Choroid plexus epithelial cell (primary cell): ENCODE data around the gene CST6.

Source experiments
- DNase-seq: peaks from one replicate; pipeline ENCODE4 v3.0.0-alpha.2; 2010; ENCODE audit warnings: low read depth
- H3K4me3 ChIP-seq: 2 replicates; pipeline ENCODE4 v1.5.1; 2011; ENCODE audit warnings: low read depth, mild to moderate bottlenecking, control low read depth, low read length, moderate library complexity
- TF ChIP-seq, protein P1 (sequence below): conservative IDR thresholded peaks from 2 replicates; pipeline ENCODE4 v1.5.1; 2011; ENCODE audit warnings: low read depth, mild to moderate bottlenecking, control low read depth, inconsistent platforms, low read length, moderate library complexity

Gene CST6

DNA sequence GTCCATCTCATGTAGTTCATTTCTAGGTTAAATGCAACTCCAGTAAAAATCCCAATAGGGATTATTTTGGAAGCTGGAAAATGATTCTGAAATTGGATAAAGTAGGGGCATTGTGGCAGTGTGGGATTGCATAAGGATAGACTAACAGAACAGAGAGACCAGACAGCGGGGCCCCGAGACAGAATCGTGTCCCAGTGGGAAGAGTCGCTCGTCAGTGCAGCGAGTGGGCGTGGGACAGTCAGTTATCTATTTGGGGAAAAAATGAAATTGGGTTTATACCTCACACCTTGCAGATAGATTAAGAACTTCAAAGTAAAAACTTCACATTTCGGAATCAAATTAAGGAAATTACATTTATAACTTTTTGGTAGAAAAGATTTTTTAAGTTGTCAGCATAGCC is 39.7 kb upstream of the CST6 start:
- TF ChIP-seq, protein P1, sequence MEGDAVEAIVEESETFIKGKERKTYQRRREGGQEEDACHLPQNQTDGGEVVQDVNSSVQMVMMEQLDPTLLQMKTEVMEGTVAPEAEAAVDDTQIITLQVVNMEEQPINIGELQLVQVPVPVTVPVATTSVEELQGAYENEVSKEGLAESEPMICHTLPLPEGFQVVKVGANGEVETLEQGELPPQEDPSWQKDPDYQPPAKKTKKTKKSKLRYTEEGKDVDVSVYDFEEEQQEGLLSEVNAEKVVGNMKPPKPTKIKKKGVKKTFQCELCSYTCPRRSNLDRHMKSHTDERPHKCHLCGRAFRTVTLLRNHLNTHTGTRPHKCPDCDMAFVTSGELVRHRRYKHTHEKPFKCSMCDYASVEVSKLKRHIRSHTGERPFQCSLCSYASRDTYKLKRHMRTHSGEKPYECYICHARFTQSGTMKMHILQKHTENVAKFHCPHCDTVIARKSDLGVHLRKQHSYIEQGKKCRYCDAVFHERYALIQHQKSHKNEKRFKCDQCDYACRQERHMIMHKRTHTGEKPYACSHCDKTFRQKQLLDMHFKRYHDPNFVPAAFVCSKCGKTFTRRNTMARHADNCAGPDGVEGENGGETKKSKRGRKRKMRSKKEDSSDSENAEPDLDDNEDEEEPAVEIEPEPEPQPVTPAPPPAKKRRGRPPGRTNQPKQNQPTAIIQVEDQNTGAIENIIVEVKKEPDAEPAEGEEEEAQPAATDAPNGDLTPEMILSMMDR = no peak
- no peak overlapping the region for H3K4me3 ChIP-seq
- DNase-seq = no peak

DNA sequence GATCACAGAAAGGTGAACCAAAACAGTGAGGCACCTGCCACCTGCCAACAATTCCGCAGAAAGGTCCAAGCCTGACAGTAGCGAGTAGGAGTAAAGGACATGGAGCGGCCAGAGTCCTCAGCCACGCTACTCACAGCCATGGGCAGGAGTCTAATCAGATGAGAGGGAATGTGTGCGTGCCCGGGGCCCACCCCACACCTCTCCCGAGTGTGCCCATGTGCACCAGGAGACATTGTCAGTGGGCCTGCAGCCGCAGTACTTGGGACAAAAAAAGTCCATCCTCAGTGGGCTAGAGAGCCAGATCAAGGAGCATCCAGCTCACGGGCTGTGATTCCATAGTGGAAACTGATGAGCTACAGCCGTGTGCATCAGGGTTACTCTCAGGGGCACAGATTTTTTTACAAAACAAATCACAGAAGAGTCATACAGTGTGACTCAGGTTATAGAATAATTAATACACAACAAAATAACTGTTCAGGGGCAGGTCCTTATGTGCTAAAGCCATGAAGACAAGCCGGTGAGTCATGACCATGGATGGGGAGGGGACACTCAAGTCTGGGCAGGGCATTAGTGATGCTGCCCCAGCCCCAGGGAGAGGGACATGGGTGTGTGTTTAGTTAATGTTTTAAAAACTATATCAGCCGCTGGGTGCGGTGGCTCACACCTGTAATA is 38.2 kb upstream of the CST6 start:
- DNase-seq = no peak
- TF ChIP-seq, protein P1 = no peak
- no peak overlapping the region for H3K4me3 ChIP-seq

DNA sequence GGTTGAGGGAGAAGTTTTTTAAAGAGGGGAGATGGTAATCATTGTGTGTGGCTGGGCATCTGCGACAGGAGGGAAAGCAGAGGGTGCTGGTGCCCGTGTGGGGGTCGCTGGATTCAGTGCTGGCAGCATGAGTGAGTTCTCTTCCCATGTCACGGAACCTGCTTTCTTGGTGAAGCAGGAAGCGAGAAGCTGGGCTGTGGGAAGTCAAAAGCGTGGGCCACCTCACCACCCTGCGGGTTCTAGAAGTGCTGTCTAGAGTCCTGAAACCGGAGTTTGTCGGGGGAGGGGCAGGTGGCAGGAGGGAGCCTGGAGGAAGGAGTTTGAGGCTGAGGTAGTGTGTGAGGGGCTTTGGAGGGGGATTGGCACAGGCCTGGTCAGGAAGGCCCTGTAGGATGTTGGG is 36.0 kb upstream of the CST6 start:
- TF ChIP-seq, protein P1 = no peak
- no peak for DNase-seq

DNA sequence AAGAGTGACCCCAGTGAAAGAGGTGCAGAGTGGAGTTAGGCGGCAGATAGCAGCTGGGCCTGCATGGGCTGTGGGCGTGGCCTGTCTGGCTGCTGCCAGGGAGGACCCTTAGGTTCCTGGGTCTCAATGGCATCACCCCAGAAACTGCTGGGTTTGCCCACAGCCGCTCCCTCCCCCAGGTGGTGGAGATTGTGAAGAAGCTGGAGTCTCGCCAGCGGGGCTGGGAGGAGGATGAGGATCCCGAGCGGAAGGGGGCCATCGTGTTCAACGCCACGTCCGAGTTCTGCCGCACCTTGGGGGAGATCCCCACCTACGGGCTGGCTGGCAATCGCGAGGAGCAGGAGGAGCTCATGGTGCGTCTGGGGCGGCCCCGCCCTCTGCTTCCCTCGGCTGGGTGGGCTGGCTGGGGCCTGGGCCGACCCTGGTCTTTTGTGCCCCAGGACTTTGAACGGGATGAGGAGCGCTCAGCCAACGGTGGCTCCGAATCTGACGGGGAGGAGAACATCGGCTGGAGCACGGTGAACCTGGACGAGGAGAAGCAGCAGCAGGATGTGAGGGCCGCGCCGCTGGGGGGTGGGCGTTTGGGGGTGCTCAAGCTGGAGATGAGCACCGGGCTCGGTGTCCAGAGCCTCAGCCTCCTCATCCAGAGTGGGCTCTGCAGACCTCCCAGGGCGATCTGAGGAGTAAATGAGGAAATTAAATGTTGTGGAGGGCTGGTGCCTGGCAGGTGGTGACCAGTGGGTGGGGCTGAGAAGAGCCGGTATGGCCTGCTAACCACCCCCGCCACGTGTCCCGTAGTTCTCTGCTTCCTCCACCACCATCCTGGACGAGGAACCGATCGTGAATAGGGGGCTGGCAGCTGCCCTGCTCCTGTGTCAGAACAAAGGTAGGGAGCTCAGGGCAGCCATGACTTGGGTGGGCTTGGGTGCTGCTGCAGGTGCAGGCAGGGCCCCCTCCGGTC is 35.3 kb upstream of the CST6 start:
- no peak overlapping the region for H3K4me3 ChIP-seq
- TF ChIP-seq, protein P1 = no peak
- DNase-seq = no peak

More for the DNA sequence above, 36.0 kb upstream of the CST6 start:
- H3K4me3 ChIP-seq = no peak overlapping the region

DNA sequence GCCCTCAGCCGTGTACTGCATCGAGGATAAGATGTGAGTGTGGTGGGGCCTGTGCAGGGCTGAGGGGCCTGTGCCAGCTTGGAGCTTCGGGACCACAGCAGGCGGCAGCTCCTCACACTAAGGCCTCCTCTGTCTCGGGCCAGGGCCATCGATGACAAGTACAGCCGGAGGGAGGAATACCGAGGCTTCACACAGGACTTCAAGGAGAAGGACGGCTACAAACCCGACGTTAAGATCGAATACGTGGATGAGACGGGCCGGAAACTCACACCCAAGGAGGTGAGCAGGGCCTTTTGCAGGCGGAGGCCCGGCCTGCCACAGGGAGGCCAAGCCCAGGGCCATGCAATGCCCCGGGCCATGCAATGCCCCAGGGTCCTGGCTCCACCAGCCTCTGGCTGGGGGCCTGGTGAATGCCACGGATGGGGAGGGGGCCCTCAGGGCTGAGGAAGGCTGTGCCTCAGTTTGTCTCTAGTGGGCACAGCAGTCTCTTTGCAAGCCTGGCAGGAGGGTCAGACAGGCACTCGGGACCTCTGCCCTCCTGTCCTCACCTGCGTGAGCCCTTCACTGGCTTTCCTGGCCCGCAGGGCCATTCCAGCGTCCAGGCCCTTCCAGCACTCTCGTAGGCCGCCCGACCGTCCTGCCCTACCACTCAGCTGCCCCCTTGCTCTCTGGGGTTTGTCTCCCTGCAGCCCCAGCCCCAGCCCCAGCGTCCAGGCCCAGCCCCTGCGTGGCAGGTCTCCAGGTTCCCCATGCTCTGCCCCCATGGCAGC is 34.0 kb upstream of the CST6 start:
- DNase-seq = no peak
- no peak overlapping the region for H3K4me3 ChIP-seq
- TF ChIP-seq, protein P1 = no peak

DNA sequence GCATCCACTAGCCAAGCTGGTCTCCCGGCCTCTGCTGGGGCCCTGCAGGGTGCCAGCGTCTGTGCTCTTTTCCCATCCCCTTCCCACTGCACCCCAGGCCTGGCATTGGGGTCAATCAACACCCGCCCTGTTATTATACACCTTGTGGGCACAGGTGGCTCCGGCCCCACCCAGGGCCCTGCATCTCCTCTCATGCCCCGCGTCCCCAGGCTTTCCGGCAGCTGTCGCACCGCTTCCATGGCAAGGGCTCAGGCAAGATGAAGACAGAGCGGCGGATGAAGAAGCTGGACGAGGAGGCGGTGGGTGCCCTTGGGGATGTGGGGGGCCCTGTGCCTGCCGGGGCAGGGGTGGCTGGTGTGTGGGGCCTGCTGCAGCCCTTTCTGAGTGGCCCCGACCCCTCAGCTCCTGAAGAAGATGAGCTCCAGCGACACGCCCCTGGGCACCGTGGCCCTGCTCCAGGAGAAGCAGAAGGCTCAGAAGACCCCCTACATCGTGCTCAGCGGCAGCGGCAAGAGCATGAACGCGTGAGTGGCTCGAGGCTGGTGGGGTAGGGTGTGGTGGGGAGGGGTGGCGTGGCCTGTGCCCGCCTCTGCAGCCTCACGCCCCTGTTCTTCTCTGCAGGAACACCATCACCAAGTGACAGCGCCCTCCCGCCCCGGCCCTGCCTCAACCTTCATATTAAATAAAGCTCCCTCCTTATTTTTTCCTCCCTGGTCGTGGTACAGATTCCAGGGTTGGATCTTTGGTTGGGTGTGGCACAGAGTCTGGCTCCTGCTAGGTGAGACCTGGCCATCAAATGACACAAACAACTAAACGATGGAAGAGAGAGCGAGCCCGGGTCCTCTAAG is 33.2 kb upstream of the CST6 start:
- DNase-seq = no peak
- TF ChIP-seq, protein P1 = no peak
- H3K4me3 ChIP-seq = no peak overlapping the region
